GM04504 (cell line): ENCODE measurements around the gene SORD.
"Not testable (repeated sequence)": the region's sequence is repeated elsewhere in the genome, so short reads cannot be mapped to it uniquely, and the experiment has no call there.

Experiments
- DNase-seq: peaks from one replicate; pipeline ENCODE4 v3.0.0-alpha.2; 2012; ENCODE audit warnings: low read depth

SORD gene

DNA sequence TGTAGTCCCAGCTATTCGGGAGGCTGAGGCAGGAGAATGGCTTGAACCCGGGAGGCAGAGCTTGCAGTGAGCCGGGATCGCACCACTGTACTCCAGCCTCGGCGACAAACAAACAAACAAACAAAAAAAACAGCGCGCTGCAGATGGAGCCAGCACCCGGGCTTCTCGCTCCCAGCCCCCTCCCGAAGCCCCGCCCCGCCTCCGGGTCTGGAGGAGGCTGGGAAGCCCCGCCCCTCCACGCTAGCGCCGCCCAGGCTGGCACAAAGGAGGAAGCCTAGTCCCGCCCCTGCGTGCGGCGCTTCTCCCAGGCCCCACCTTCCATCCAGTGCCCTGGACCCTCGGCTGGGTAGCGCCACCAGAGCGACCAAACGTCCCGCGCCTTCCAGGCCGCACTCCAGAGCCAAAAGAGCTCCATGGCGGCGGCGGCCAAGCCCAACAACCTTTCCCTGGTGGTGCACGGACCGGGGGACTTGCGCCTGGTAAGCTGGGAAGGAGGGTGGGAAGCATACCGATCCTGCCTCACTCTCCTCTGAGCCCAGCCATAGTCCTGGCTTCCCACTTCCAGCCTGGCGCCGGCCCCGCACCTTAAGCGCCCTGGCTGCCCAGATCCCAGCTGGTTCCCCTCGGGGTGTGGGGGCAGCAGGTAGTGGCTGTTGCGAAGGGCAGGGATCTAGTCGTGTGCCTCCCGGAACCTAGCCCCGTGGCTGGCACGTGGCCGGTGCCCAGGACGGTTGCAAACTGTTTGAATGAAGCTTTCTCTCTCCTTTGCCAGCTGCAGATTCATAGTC, at the start of gene SORD:
Gene SORD, plus strand, starts transcription at position 325 of the 788 bp plus-strand sequence. Its CDS starts 89 bp downstream, at position 414.
- peak; percentile 50 for DNase-seq

DNA sequence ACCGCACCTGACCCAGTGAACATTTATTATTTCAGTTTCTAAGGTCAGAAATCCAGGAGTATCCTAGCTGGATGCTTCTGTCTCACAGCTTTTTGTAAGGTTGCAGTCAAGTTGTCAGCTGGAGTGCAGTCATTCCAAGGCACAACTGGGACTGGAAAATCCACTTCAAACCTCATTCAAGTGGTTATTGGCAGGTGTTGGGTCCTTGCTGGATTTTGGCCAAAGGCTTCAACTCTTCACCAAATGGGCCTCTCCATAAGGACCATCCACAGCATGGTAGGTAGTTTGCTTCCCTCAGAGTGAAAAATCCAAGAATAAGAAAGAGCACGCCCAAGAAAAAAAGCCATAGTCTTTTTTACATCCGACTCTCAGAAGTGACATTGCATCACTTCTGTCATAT, 46.8 kb upstream of the SORD start:
- not testable (repeated sequence) for DNase-seq

DNA sequence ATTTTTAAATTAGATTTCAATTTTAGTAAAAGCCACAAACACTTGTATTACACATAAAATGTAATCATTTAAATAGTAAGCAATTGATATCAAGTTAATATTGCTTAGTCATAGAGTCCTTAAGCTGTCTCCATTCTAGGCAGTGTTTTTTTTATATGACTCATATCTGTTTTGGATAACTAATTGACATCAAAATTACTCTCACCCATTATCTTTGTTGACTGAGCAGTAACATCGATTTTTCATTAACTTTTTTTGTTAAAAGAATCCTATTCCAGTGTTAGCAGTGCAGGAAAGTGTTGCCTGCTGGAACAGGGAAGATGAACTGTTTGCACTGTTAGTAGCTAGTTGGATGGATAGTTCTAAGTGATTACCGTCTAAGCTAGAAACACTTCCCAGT, 45.2 kb upstream of the SORD start:
- not testable (repeated sequence) for DNase-seq

DNA sequence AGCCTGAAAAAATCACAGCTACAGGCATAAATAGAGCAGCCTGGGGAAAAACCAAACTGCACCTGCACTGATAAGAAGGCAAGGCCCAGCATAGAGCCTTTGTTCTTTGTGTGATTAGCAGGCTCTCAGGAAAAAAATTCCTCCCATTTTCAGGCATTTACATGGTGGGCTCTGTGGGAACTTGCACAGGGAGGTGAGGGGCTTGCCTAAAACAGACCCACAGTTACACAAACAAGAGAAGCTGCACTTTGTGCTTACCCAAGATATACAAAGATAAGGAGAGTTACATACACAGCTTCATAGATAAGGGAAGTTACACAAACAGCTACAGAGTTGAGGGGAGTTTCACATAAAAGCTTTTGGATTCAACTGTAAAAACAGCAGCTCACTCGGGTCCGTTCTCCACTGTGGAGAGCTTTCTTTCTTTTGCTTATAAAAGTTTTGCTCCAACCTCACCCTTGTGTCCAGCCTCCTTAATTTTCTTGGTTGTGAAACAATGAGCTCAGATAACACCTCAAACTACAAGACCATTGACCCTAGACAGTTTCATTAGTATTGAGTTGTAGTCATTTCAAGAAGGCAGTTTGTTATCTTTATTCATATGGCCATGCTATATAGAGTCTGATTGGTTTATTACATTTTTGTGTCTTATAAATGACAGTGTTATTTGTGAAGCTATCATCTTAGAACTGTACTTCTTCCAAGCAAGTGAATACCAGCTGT, 43.2 kb upstream of the SORD start:
- not testable (repeated sequence) for DNase-seq

GRCh38 chr15:44984144-44984543, 38.9 kb upstream of the SORD start:
- not testable (repeated sequence) for DNase-seq

DNA sequence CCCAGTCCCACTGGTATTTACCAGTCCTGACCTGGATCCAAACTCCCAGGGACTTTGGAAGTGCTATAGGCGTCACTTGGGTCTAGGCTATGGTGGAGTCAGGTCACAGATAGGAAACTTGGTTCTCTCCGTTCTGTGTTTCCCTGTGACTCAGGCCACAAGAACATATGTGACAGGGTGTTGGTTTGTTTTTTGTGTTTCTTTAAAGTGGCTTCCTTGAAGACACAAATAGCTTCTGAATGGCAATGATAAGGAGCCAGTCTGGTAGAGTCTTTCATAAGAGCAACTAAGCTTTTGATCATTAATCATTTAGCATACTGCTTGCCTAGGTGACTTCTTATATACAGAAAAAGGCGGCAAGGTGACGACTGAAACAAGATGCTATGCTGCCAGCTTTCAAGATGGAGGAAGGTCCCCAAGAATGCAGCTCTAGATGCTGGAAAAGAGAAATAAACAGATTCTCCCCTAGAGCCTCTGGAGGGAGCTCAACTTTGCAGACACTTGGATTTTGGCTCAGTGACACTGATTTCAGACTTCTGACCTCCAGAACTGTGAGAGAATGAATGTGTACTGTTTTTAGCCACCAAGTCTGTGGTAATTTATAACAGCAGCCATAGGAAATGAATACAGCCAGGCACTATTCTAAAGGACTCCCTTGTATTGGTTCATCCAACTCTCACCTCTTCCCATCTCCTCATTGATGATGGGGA, 36.5 kb upstream of the SORD start:
- not testable (repeated sequence) for DNase-seq

- not testable (repeated sequence) for DNase-seq
Measured at GRCh38 chr15:44987711-44988110, 35.3 kb upstream of the SORD start.

DNA sequence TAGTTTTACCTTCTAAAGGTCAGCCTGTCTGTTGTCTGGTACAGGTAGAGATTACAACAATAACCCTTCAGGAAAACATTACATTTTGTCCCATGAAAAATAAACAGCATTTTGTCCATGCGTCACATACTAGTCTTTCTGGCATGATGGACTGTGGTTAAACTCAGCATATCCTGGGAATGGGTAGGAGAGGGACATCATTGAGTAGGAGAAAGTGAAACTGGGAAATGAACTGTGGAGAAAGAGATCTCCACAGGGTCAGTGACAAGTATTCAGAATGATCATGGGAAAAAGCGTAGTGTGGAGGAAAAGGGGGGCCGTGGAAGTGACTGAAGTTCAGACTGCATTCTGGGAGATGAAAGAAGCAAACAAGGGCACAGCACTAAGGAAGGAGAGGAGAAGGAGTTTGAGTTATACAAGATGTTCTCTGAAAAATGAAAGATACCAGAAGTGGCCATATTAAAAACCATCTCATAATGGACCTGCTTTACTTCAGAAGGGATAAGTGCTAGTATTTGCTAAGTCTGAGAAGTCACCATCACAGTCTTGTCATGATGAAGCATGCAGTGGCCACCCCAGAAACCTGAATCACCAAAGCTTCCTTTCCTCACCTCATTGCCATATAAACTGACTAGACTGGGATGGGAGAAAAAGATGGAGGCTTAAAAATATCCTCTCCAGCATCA, 34.7 kb upstream of the SORD start:
- not testable (repeated sequence) for DNase-seq

DNA sequence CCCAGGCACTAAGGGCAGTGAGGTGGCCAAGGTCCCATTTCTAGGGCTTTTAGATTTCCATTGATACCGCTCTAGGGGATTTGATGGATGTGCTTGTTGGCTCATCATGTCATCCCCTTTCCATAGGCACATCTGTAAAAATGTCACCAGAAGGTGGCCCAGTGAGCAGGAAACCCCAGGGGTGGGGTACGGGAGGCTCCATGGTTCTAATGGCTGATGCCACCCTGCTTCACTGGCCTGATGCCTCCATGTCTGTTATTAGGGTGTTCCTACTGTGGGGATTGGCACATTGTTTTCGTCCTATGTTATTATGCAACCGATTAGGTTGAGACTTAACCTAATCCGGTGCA, 34.1 kb upstream of the SORD start:
- not testable (repeated sequence) for DNase-seq

DNA sequence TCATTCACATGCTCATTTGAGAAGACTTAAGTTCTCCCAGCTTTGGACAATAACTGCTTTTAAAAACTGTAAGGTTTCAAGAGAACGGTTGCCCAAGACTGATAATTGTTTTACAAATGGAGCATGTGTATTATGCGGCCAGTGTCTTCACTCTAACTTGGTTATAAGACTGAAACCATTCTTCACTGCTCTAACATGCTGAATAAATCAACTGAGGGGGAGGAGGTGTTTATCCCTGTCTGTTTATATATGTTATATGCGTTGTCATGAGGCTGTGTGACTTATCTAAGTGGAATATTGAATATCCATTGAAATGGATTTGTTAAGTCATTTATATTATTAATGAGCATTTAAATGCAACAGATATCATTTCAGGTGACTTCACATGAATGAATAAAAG, 25.4 kb upstream of the SORD start:
- not testable (repeated sequence) for DNase-seq

DNA sequence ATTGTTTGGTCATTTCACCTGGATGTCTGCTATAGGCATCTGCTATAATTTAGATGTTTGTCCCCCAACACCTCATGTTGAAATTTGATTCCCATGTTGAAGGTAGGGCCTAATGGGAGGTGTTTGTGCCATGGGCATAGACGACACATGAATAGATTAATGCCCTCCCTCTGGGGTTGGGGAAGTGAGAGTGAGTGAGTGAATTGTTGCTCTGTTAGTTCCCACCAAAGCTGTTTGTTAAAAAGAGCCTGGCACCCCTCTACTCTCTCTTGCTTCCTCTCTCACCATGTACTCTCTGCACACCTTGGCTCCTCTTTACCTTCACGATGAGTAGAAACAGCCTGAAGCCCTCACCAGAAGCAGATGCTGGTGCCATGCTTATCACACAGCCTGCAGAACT, 23.9 kb upstream of the SORD start:
- no peak for DNase-seq

- not testable (repeated sequence) for DNase-seq
Measured at GRCh38 chr15:45001180-45001579, 21.8 kb upstream of the SORD start.

- DNase-seq, result not testable (repeated sequence)
Measured at GRCh38 chr15:45003731-45004410, 19.1 kb upstream of the SORD start.

DNA sequence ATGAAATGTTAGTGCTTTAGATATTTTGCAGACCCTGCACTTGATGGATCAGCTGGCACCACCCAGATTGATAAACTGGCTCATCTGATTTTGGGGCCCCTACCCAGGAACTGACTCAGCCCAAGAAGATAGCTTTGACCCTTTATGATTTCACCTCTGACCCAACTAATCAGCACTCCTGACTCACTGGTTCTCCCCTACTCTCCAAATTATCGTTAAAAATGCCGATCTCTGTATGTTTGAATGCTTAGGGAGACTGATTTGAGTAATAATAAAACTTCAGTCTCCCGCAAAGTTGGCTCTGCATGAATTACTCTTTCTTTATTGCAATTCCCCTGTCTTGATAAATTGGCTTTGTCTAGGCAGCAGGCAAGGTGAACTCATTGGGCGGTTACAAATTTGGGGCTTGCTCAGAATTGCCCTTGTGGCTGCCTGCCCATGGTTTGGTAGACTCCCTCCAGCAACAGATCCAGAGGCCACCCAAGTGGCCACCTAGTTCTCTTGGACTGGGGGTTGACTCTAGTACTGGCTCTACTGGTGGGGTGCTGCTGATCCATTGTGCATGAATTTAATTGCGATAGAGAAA, 18.3 kb upstream of the SORD start:
- DNase-seq, result not testable (repeated sequence)

GRCh38 chr15:45009046-45009445, 13.9 kb upstream of the SORD start:
- DNase-seq, result no peak

GRCh38 chr15:45015114-45015513, 7.9 kb upstream of the SORD start:
- not testable (repeated sequence) for DNase-seq

GRCh38 chr15:45020222-45020900, 2.6 kb upstream of the SORD start:
- DNase-seq, result not testable (repeated sequence)

DNA sequence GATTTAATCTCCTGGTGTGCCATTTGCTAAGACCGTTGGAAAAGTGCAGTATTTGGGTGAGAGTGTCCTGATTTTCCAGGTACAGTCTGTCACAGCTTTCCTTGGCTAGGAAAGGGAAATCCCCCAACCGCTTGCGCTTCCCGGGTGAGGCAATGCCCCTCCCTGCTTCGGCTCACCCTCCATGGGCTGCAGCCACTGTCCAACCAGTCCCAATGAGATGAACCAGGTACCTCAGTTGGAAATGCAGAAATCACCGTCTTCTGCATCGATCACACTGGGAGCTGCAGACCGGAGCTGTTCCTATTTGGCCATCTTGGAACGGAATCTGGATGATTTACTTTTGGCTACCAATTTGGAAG, 2.1 kb upstream of the SORD start:
- DNase-seq, result not testable (repeated sequence)

DNA sequence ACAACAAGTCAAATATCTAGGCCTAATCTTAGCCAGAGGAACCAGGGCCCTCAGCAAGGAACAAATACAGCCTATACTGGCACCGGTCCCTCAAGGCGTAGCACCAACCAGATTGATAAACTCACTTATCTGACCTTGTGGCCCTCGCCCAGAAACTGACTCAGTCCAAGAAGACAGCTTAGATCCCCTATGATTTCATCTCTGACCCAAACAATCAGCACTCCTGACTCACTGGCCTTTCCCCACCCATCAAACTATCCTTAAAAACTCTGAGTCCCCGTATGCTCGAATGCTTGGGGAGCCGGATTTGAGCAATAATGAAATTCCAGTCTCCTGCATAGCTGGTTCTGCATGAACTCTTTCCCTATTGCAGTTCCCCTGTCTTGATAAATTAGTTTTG, 1.6 kb upstream of the SORD start:
- DNase-seq, result no peak

DNA sequence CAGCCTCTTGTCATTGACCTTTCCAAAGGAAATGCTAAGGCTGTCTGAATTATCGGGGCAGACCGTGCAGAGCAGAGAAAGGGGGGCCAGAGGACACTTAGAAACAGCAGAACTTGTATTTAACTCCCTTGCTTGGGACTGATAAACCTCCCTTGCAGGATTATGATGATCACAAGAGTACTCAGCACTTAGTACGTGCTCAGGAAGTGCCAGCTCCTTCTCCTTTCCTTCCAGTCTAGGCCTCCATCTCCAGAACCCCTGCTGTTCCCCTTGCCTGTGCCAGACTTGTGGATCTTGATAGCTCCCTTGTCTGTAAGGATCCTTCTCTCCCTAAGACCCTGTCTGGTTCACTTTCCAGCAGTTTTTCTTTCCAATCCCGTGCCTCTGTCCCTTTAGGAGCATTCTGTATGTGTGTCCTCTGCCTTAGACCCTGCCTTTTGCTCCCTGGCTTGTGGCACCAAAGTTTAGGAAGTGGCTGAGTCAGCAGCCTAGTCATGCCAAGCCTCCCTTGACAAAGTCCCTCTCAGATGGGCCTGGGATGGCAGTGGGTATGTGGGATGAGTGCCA, 747 bp downstream of the SORD start:
- DNase-seq, result no peak
